ENCODE results near the gene PDSS2.
"Not testable (repeated sequence)": the region's sequence is repeated elsewhere in the genome, so short reads cannot be mapped to it uniquely, and the experiment has no call there.

The PDSS2 gene

DNA sequence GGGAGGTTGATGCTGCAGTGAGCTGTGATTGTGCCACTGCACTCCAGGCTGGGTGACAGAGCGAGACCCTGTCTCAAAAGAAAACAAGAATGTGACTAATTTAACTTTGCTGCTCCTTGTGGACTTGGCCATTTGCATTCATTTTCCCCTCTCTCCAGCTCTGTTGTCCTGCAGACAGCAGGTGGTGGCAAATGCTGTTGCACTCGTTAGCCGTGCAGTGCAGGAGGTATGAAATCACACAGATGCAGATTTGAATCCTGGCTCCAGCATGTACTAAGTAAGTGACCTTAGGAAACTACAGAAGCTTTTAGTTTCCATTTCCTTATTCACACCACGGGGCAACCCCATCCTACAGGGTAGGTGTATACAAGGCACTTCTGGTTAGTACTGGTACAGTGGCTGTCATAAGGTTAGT, 334.4 kb downstream of the PDSS2 start:
- no peak overlapping the region for H3K4me3 ChIP-seq (ENCODE audit: low read depth, low read length)
- DNase-seq (ENCODE audit: low read depth), result no peak
- TF ChIP-seq, protein P1, sequence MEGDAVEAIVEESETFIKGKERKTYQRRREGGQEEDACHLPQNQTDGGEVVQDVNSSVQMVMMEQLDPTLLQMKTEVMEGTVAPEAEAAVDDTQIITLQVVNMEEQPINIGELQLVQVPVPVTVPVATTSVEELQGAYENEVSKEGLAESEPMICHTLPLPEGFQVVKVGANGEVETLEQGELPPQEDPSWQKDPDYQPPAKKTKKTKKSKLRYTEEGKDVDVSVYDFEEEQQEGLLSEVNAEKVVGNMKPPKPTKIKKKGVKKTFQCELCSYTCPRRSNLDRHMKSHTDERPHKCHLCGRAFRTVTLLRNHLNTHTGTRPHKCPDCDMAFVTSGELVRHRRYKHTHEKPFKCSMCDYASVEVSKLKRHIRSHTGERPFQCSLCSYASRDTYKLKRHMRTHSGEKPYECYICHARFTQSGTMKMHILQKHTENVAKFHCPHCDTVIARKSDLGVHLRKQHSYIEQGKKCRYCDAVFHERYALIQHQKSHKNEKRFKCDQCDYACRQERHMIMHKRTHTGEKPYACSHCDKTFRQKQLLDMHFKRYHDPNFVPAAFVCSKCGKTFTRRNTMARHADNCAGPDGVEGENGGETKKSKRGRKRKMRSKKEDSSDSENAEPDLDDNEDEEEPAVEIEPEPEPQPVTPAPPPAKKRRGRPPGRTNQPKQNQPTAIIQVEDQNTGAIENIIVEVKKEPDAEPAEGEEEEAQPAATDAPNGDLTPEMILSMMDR (IDR thresholded peaks at IDR 0.05; ENCODE audit: control insufficient read depth, extremely low read depth, insufficient read depth), result no peak

DNA sequence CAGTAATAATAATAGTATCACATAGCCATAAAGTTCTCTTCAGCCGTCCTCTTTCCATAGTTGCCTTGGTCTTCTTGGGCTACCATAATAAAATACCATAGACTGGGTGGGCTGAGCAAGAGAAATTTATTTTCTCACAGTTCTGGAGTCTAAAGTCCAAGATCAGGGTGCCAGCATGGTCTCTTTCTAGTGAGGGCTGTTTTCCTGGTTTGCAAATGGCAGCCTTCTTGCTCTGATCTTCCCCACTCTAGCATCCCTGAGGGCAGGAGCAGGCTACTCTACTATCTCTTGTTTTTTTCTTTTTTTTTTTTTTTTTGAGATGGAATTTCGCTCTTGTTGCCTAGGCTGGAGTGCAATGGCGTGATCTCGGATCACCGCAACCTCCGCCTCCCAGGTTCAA, 335.9 kb downstream of the PDSS2 start:
- DNase-seq (ENCODE audit: low read depth), result no peak
- TF ChIP-seq, protein P1 (IDR thresholded peaks at IDR 0.05; ENCODE audit: control insufficient read depth, extremely low read depth, insufficient read depth), result no peak
- H3K4me3 ChIP-seq (ENCODE audit: low read depth, low read length), result no peak overlapping the region

DNA sequence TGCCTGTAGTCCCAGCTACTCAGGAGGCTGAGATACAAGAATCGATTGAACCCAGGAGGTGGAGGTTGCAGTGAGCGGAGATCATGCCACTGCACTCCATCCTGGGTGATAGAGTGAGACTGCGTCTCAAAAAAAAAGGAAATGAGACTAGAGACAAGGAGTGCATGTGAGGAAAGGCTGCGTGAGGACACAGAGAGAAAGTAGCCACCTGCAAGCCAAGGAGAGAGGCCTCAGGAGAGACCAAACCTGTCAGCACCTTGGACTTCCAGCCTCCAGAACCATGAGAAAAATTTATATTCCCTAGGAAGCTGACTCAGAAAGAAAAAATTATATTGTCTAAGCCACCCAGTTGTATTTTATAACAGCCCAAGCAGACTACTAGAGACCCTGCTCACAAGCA, 336.6 kb downstream of the PDSS2 start:
- TF ChIP-seq, protein P1 (IDR thresholded peaks at IDR 0.05; ENCODE audit: control insufficient read depth, extremely low read depth, insufficient read depth), result no peak
- no peak overlapping the region for H3K4me3 ChIP-seq (ENCODE audit: low read depth, low read length)
- no peak for DNase-seq (ENCODE audit: low read depth)

DNA sequence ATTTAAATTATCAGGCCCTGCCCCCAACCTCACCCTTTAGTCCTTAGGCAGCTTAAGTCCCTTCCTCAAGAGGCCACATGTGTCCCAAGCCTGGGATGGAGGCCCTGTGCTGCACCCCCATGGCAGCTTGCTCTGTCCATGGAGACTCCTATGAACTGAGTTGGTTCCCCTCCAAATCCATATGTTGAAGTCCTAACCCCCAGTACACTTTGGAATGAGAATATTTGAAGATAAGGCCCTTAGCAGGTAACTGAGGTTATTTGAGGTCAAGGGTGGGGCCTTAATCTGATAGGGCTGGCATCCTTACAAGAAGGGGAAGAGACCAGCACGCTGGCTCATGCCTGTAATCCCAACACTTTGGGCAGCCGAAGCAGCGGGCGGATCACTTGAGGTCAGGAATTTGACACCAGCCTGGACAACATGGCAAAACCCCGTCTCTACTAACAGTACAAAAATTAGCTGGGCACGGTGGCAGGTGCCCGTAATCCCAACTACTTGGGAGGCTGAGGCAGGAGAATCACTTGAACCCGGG, 337.3 kb downstream of the PDSS2 start:
- DNase-seq (ENCODE audit: low read depth), result no peak
- H3K4me3 ChIP-seq (ENCODE audit: low read depth, low read length), result no peak overlapping the region
- TF ChIP-seq, protein P1 (IDR thresholded peaks at IDR 0.05; ENCODE audit: control insufficient read depth, extremely low read depth, insufficient read depth), result no peak

DNA sequence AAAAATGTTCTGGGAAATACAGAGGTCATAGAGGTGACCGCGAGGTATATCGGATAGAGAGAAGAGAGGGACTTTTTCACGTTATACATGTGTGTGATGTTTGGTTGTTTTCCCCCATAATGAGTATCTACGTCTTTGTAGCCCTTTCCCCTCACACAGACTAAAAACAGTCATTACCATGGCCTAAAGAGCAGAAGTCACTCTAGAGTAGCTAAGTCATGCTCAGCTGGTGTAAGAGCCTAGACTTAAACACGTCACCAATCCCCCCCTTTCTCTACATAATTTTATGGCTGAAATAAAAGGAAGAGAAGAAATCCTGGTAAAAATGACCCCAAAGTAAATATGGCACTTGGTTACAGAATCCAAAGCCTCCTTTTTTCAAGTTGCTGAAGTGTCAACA, 338.1 kb downstream of the PDSS2 start:
- no peak overlapping the region for H3K4me3 ChIP-seq (ENCODE audit: low read depth, low read length)
- no peak for DNase-seq (ENCODE audit: low read depth)
- TF ChIP-seq, protein P1 (IDR thresholded peaks at IDR 0.05; ENCODE audit: control insufficient read depth, extremely low read depth, insufficient read depth), result no peak

DNA sequence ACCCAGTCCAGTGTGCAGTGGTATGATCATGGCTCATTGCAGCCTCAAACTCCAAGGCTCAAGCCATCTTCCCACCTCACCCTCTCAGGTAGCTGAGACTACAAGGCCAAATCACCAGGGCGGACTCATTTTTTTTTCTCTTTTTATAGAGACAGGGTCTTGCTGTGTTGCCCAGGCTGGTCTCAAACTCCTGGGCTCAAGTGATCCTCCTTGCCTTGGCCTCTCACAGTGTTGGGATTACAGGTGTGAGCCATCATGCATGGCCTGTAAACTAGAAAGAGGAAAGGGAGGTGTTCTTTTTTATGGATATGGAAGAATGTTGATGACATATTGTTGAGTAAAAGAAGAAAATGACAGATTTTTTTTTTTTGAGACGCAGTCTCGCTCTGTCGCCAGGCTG, 339.0 kb downstream of the PDSS2 start:
- TF ChIP-seq, protein P1 (IDR thresholded peaks at IDR 0.05; ENCODE audit: control insufficient read depth, extremely low read depth, insufficient read depth), result no peak
- no peak overlapping the region for H3K4me3 ChIP-seq (ENCODE audit: low read depth, low read length)
- no peak for DNase-seq (ENCODE audit: low read depth)

DNA sequence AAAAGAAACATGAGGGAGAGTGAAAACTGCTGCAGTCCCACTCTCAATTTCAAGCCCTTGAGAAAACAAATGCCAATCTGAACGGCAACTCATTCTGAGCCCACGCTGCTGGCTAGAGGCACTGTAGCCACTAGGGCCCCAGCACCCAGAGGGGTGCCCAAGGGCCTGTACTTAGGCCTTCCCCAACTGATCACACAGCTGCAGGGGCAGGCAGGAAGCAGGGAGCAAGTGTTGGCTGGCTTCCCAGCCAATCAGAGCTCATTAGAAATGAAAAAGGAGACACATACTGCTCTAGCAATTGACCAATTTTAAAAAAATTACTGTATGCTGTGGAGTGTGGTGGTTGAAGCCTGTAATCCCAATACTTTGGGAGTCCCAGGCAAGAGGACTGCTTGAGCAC, 340.4 kb downstream of the PDSS2 start:
- TF ChIP-seq, protein P1 (IDR thresholded peaks at IDR 0.05; ENCODE audit: control insufficient read depth, extremely low read depth, insufficient read depth), result no peak
- no peak overlapping the region for H3K4me3 ChIP-seq (ENCODE audit: low read depth, low read length)
- no peak for DNase-seq (ENCODE audit: low read depth)

DNA sequence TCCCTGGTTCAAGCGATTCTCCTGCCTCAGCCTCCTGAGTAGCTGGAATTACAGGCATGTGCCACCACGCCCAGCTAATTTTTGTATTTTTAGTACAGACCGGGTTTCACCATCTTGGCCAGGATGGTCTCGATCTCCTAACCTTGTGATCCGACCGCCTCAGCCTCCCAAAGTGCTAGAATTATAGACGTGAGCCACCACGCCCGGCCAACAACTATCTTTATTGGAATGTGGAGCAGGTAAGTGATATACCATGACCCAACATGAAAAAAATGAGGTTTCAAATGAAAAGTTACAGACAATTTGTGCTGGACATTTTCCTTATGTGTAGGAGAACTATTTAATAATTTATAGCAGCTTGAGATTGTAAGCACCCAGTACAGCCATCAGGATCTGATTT, 340.8 kb downstream of the PDSS2 start:
- not testable (repeated sequence) for H3K4me3 ChIP-seq (ENCODE audit: low read depth, low read length); DNase-seq (ENCODE audit: low read depth)
